Gastrocnemius medialis (tissue), 4 donors: ENCODE results near the gene GPD1.

Experiments used
- CTCF ChIP-seq, 5 experiments: fragments of 450-650 bp in 3 of 5; fragments of 200-600 bp in 2 of 5; sonication (generic) in 2 of 5; IDR thresholded peaks in 4 of 5; conservative IDR thresholded peaks in 1 of 5; 1 replicate in 4 of 5; 2 replicates in 1 of 5; pipeline ENCODE4 v1.5.1; 2016 to 2019; ENCODE audit warnings: antibody characterized with exemption in 5 of 5, mild to moderate bottlenecking in 3 of 5, moderate library complexity in 3 of 5
- POLR2A ChIP-seq, 2 donors: fragments of 450-650 bp; IDR thresholded peaks; one replicate each; pipeline ENCODE4 v1.6.1; 2017; ENCODE audit warnings: antibody characterized with exemption in 2 of 2, mild to moderate bottlenecking in 2 of 2, moderate library complexity in 2 of 2

- TF ChIP-seq POLR2A (IDR thresholded peaks at IDR 0.05) (no peak), CTCF (IDR thresholded peaks at IDR 0.05 in 4 of 5, conservative IDR thresholded peaks at IDR 0.05 in 1 of 5) (no peak)
These were observed 34.7 kb upstream of the GPD1 start for GRCh38 chr12:50069069-50069468.
